Measurements from ENCODE around the gene JMJD4. TPM values are rescaled to one million over a fixed set of nuclear protein-coding genes. Genes with fewer than 3 reads are reported as not detected.

Gene JMJD4
- total RNA-seq, 1 donor from 2014 or later = 13.4 TPM

DNA sequence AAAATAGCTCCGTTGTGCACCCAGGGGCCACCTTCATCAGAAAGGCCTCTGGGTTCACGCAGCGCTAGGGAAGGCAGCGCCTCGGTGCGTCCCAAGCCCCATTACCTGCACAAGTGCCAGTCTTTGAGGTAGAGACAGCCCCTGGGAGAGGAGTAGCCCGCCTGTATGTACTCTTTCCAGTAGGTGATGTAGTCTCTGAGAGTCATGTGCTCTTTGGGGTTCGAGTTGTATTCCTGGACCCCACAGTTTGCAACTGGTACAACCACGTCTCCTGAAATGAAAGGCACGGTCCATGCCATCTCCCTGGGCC lies 601 bp downstream of the JMJD4 start:
- DNase-seq (ENCODE audit: low spot score) = no peak
- Mint-ChIP-seq H3K27ac (ENCODE audit: unreplicated experiment) (no peak overlapping the region), H3K4me3 (ENCODE audit: unreplicated experiment) (peak overlapping the region; percentile 93), H3K27me3 (ENCODE audit: unreplicated experiment) (peaks cover 6% of the 10 kb centered on the region), H3K4me1 (ENCODE audit: unreplicated experiment) (peaks cover 8% of the 10 kb centered on the region), H3K36me3 (ENCODE audit: low read depth, unreplicated experiment) (peaks cover 8% of the 10 kb centered on the region), H3K9me3 (ENCODE audit: unreplicated experiment) (no peaks in the 10 kb centered on the region)
- TF ChIP-seq, protein P1, sequence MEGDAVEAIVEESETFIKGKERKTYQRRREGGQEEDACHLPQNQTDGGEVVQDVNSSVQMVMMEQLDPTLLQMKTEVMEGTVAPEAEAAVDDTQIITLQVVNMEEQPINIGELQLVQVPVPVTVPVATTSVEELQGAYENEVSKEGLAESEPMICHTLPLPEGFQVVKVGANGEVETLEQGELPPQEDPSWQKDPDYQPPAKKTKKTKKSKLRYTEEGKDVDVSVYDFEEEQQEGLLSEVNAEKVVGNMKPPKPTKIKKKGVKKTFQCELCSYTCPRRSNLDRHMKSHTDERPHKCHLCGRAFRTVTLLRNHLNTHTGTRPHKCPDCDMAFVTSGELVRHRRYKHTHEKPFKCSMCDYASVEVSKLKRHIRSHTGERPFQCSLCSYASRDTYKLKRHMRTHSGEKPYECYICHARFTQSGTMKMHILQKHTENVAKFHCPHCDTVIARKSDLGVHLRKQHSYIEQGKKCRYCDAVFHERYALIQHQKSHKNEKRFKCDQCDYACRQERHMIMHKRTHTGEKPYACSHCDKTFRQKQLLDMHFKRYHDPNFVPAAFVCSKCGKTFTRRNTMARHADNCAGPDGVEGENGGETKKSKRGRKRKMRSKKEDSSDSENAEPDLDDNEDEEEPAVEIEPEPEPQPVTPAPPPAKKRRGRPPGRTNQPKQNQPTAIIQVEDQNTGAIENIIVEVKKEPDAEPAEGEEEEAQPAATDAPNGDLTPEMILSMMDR (IDR thresholded peaks at IDR 0.05; ENCODE audit: unreplicated experiment) = no peak

DNA sequence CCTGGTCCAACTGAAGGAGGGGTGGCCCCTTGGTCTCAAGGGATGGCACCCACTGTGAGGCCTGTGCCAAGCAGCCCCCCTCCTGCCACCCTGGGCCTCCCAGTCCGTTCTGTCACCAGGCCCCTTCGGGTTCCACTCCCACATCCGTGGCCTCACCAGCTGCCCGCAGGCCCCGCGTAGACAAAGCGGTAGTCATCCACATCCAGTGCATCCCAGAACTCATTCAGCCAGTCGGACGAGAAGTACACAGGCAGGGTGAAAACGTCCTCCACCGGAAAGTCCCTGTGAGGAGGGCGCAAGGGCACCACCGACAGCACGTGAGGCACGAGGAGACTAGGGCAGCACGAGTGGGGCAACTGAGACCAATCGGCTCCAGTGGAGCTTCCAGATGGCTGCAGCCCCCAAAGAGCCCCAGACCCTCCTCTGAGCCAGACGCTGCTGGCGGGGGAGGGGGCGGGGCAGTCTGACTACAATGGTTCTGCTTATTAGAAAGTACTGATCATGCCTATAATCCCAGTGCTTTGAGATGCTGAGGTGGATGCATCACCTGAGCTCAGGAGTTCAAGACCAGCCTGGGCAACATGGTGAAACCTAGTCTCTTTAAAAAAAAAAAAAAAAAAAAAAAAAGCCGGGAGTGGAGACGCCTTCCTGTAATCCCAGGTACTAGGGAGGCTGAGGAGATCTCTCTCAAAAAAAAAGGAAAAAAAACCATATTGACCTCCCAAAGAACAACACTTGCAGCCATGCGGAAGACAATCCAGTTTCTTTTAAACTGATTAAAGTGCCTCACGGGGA lies 1.2 kb downstream of the JMJD4 start:
- DNase-seq (ENCODE audit: low spot score) = no peak
- peak overlapping the region; percentile 93 for H3K4me3 Mint-ChIP-seq (ENCODE audit: unreplicated experiment)
- H3K27me3 Mint-ChIP-seq (ENCODE audit: unreplicated experiment) = peaks cover 6% of the 10 kb centered on the region
- peaks cover 8% of the 10 kb centered on the region for H3K4me1 Mint-ChIP-seq (ENCODE audit: unreplicated experiment)
- peaks cover 5% of the 10 kb centered on the region for H3K36me3 Mint-ChIP-seq (ENCODE audit: low read depth, unreplicated experiment)
- no peaks in the 10 kb centered on the region for H3K9me3 Mint-ChIP-seq (ENCODE audit: unreplicated experiment)
- TF ChIP-seq, protein P1 (IDR thresholded peaks at IDR 0.05; ENCODE audit: unreplicated experiment) = no peak
- H3K27ac Mint-ChIP-seq (ENCODE audit: unreplicated experiment) = no peak overlapping the region

DNA sequence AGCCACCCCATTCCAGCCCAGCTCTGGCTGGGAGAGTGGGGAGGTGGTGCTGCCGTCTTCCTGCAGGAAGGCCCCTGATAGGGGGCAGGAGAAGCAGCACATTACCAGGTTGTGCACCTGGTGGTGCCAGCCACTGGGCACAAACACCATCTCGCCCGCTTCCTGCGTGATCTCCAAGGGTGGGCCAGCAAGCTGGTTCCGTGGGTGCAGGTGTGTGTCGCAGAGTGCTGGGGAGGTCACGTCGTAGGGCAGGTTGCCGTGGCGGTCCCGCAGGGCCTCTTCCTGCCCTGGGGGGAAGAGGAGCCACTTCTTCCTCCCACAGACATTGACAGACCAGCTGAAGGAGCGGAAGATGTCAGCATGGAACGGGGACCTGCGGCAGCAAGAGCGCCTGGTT lies 1.8 kb downstream of the JMJD4 start:
- H3K27me3 Mint-ChIP-seq (ENCODE audit: unreplicated experiment) = peaks cover 6% of the 10 kb centered on the region

DNA sequence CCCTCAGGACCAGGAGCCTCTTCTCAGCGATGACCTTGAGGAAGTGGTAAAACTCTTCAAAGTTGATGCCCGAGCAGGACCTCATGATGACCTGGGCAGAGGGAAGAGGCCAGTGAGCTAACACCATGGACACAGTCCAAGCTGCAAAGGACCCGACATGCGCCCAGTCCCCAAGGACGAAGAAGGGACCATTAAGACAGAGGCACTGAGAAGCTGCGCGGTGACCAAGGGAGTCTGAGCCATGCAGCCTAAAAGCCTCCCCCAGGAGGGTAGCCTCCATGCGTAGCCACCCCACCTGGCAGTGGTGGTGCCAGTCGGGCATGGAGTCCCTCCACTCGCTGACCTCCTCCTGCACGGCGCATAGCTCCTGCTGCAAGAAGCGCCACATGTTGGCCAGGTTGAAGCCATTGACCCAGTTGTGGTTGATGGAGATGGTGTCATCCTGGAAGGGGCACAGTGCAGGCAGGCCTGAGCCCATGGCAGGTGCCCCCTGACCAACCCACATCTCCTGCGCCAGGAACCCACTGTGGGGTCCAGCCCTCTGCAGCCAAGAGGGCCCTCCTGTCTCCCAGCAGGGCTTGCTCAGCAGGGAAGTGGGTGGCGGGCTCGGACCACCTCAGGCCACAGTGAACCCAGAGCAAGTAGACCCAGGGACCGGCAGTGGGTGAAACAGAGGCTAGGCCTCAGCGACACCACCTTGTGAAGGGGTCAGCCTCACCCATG lies 2.4 kb downstream of the JMJD4 start:
- TF ChIP-seq, protein P1 (IDR thresholded peaks at IDR 0.05; ENCODE audit: unreplicated experiment) = no peak
- H3K36me3 Mint-ChIP-seq (ENCODE audit: low read depth, unreplicated experiment) = peaks cover 5% of the 10 kb centered on the region
- H3K9me3 Mint-ChIP-seq (ENCODE audit: unreplicated experiment) = no peaks in the 10 kb centered on the region
- H3K4me1 Mint-ChIP-seq (ENCODE audit: unreplicated experiment) = peaks cover 11% of the 10 kb centered on the region
- no peak overlapping the region for H3K27ac Mint-ChIP-seq (ENCODE audit: unreplicated experiment)
- no peak overlapping the region for H3K4me3 Mint-ChIP-seq (ENCODE audit: unreplicated experiment)
- DNase-seq (ENCODE audit: low spot score) = no peak
- peaks cover 6% of the 10 kb centered on the region for H3K27me3 Mint-ChIP-seq (ENCODE audit: unreplicated experiment)

More for the DNA sequence above, 1.8 kb downstream of the JMJD4 start:
- Mint-ChIP-seq H3K4me1 (ENCODE audit: unreplicated experiment) (peaks cover 8% of the 10 kb centered on the region), H3K9me3 (ENCODE audit: unreplicated experiment) (no peaks in the 10 kb centered on the region), H3K4me3 (ENCODE audit: unreplicated experiment) (no peak overlapping the region), H3K36me3 (ENCODE audit: low read depth, unreplicated experiment) (peaks cover 5% of the 10 kb centered on the region), H3K27ac (ENCODE audit: unreplicated experiment) (no peak overlapping the region)
- TF ChIP-seq, protein P1 (IDR thresholded peaks at IDR 0.05; ENCODE audit: unreplicated experiment) = no peak
- no peak for DNase-seq (ENCODE audit: low spot score)

Measured in endothelial cell (in vitro differentiated cells).